ENCODE results near the gene ELAVL4. TPM values are rescaled to one million over a fixed set of nuclear protein-coding genes. Genes with fewer than 3 reads are reported as not detected.
"Not testable (repeated sequence)": the region's sequence is repeated elsewhere in the genome, so short reads cannot be mapped to it uniquely, and the experiment has no call there.

Gene ELAVL4
- total RNA-seq, 3 donors from 2014 or later (not counting 1 experiment from before 2014, with no cell fraction given): not detected

- no peak for TF ChIP-seq CTCF (IDR thresholded peaks at IDR 0.05)
- no peaks in the 10 kb centered on the region for H3K36me3 Mint-ChIP-seq
- 94% methylated on average over 1 of the region's 1 CpG for WGBS (ENCODE audit: insufficient coverage)
- Histone ChIP-seq H3K36me3 (ENCODE audit: control insufficient read depth, insufficient read depth, low read length) (no peaks in the 10 kb centered on the region), H3K27ac (ENCODE audit: low read length) (no peak overlapping the region), H3K27me3 (ENCODE audit: control insufficient read depth, insufficient read depth, low read length) (no peaks in the 10 kb centered on the region), H3K9me3 (ENCODE audit: control insufficient read depth, insufficient read depth, low read length) (no peaks in the 10 kb centered on the region), H3K4me1 (ENCODE audit: control insufficient read depth, insufficient read depth, low read length) (no peaks in the 10 kb centered on the region), H3K4me3 (ENCODE audit: low read length) (no peak overlapping the region)
- ATAC-seq (no peak), DNase-seq (no peak)
- H3K27ac Mint-ChIP-seq: no peak overlapping the region
- H3K4me3 Mint-ChIP-seq: no peak overlapping the region
- H3K27me3 Mint-ChIP-seq (ENCODE audit: low read depth in 2 of 2): peaks cover 0 to 9% of the 10 kb centered on the region in 2 donors
- H3K4me1 Mint-ChIP-seq: no peaks in the 10 kb centered on the region
- intact Hi-C loops (cut with micrococcal nuclease): no loop called here
- peaks cover 0 to 2% of the 10 kb centered on the region in 2 donors for H3K9me3 Mint-ChIP-seq
Measured at GRCh38 chr1:50158421-50158820, 49.7 kb downstream of the ELAVL4 start.

GRCh38 chr1:50163680-50164079 lies 55.0 kb downstream of the ELAVL4 start:
- no peak for TF ChIP-seq CTCF (IDR thresholded peaks at IDR 0.05)
- Mint-ChIP-seq H3K4me3 (no peak overlapping the region), H3K27ac (no peak overlapping the region), H3K4me1 (no peaks in the 10 kb centered on the region), H3K36me3 (no peaks in the 10 kb centered on the region), H3K9me3 (no peaks in the 10 kb centered on the region), H3K27me3 (ENCODE audit: low read depth in 2 of 2) (no peaks in the 10 kb centered on the region)
- Histone ChIP-seq H3K4me3 (ENCODE audit: low read length) (no peak overlapping the region), H3K4me1 (ENCODE audit: control insufficient read depth, insufficient read depth, low read length) (no peaks in the 10 kb centered on the region), H3K27ac (ENCODE audit: low read length) (no peak overlapping the region), H3K9me3 (ENCODE audit: control insufficient read depth, insufficient read depth, low read length) (no peaks in the 10 kb centered on the region), H3K27me3 (ENCODE audit: control insufficient read depth, insufficient read depth, low read length) (no peaks in the 10 kb centered on the region), H3K36me3 (ENCODE audit: control insufficient read depth, insufficient read depth, low read length) (no peaks in the 10 kb centered on the region)
- ATAC-seq: no peak
- WGBS (ENCODE audit: insufficient coverage): 90% methylated on average over 3 of the region's 4 CpGs
- intact Hi-C loops (cut with micrococcal nuclease): no loop called here
- DNase-seq: no peak

- H3K4me3 Mint-ChIP-seq; H3K4me1 ChIP-seq (ENCODE audit: control insufficient read depth, insufficient read depth, low read length); H3K9me3 ChIP-seq (ENCODE audit: control insufficient read depth, insufficient read depth, low read length); H3K36me3 ChIP-seq (ENCODE audit: control insufficient read depth, insufficient read depth, low read length); H3K27ac Mint-ChIP-seq; H3K27ac ChIP-seq (ENCODE audit: low read length); intact Hi-C loops (cut with micrococcal nuclease); H3K9me3 Mint-ChIP-seq; H3K27me3 Mint-ChIP-seq (ENCODE audit: low read depth in 2 of 2); ATAC-seq; H3K4me1 Mint-ChIP-seq; H3K27me3 ChIP-seq (ENCODE audit: control insufficient read depth, insufficient read depth, low read length); H3K4me3 ChIP-seq (ENCODE audit: low read length); H3K36me3 Mint-ChIP-seq; DNase-seq: not testable (repeated sequence)
- WGBS (ENCODE audit: insufficient coverage): 88% methylated on average over 1 of the region's 1 CpG
Measured at GRCh38 chr1:50166351-50166750, 57.6 kb downstream of the ELAVL4 start.

GRCh38 chr1:50172299-50172698 lies 63.6 kb downstream of the ELAVL4 start:
- no peaks in the 10 kb centered on the region for H3K27me3 ChIP-seq (ENCODE audit: control insufficient read depth, insufficient read depth, low read length)
- ATAC-seq (no peak), DNase-seq (no peak)
- Mint-ChIP-seq H3K4me3 (no peak overlapping the region), H3K4me1 (no peaks in the 10 kb centered on the region), H3K27me3 (ENCODE audit: low read depth in 2 of 2) (peaks cover 5 to 23% of the 10 kb centered on the region in 2 donors), H3K36me3 (no peaks in the 10 kb centered on the region), H3K9me3 (no peaks in the 10 kb centered on the region), H3K27ac (no peak overlapping the region)
- no peak overlapping the region for H3K4me3 ChIP-seq (ENCODE audit: low read length)
- H3K36me3 ChIP-seq (ENCODE audit: control insufficient read depth, insufficient read depth, low read length): no peaks in the 10 kb centered on the region
- no peak overlapping the region for H3K27ac ChIP-seq (ENCODE audit: low read length)
- no peak for TF ChIP-seq CTCF (IDR thresholded peaks at IDR 0.05)
- no peaks in the 10 kb centered on the region for H3K4me1 ChIP-seq (ENCODE audit: control insufficient read depth, insufficient read depth, low read length)
- WGBS (ENCODE audit: insufficient coverage): 84% methylated on average over 1 of the region's 1 CpG
- intact Hi-C loops (cut with micrococcal nuclease): no loop called here
- no peaks in the 10 kb centered on the region for H3K9me3 ChIP-seq (ENCODE audit: control insufficient read depth, insufficient read depth, low read length)
